ENCODE measurements around the gene ATRNL1.
"Not testable (repeated sequence)": the region's sequence is repeated elsewhere in the genome, so short reads cannot be mapped to it uniquely, and the experiment has no call there.

ATRNL1 gene

GRCh38 chr10:115091161-115091560 is 2.0 kb upstream of the ATRNL1 start:
- no peak overlapping the region for H3K27ac ChIP-seq
- DNase-seq (ENCODE audit: low read depth, low spot score): no peak

GRCh38 chr10:115092258-115092554 is 959 bp upstream of the ATRNL1 start:
- no peak for DNase-seq (ENCODE audit: low read depth, low spot score)
- H3K27ac ChIP-seq: no peak overlapping the region

GRCh38 chr10:115092555-115093285 is 445 bp upstream of the ATRNL1 start:
- no peak for DNase-seq (ENCODE audit: low read depth, low spot score)

GRCh38 chr10:115093776-115094408 is 727 bp downstream of the ATRNL1 start:
- H3K27ac ChIP-seq: no peak overlapping the region
- no peak for DNase-seq (ENCODE audit: low read depth, low spot score)

More at GRCh38 chr10:115092555-115093285, 445 bp upstream of the ATRNL1 start:
- no peak overlapping the region for H3K27ac ChIP-seq

- no peak for DNase-seq (ENCODE audit: low read depth, low spot score)
- no peak overlapping the region for H3K27ac ChIP-seq
These were observed 1.4 kb downstream of the ATRNL1 start for GRCh38 chr10:115094416-115095140.

GRCh38 chr10:115095758-115096157 is 2.6 kb downstream of the ATRNL1 start:
- DNase-seq (ENCODE audit: low read depth, low spot score): no peak
- H3K27ac ChIP-seq: no peak overlapping the region

GRCh38 chr10:115103700-115104099 is 10.5 kb downstream of the ATRNL1 start:
- H3K27ac ChIP-seq: no peak overlapping the region
- no peak for DNase-seq (ENCODE audit: low read depth, low spot score)

- not testable (repeated sequence) for H3K27ac ChIP-seq; DNase-seq (ENCODE audit: low read depth, low spot score)
These were observed 12.2 kb downstream of the ATRNL1 start for GRCh38 chr10:115105411-115105810.

- H3K27ac ChIP-seq: no peak overlapping the region
- DNase-seq (ENCODE audit: low read depth, low spot score): no peak
These were observed 14.7 kb downstream of the ATRNL1 start for GRCh38 chr10:115107830-115108229.

- no peak overlapping the region for H3K27ac ChIP-seq
- DNase-seq (ENCODE audit: low read depth, low spot score): no peak
These were observed 24.1 kb downstream of the ATRNL1 start for GRCh38 chr10:115117301-115117700.

- no peak overlapping the region for H3K27ac ChIP-seq
- no peak for DNase-seq (ENCODE audit: low read depth, low spot score)
These were observed 25.2 kb downstream of the ATRNL1 start for GRCh38 chr10:115118346-115118745.

GRCh38 chr10:115125505-115125904 is 32.3 kb downstream of the ATRNL1 start:
- no peak for DNase-seq (ENCODE audit: low read depth, low spot score)
- no peak overlapping the region for H3K27ac ChIP-seq

- no peak for DNase-seq (ENCODE audit: low read depth, low spot score)
- H3K27ac ChIP-seq: no peak overlapping the region
These were observed 36.6 kb downstream of the ATRNL1 start for GRCh38 chr10:115129752-115130151.

GRCh38 chr10:115136616-115137015 is 43.5 kb downstream of the ATRNL1 start:
- no peak overlapping the region for H3K27ac ChIP-seq
- DNase-seq (ENCODE audit: low read depth, low spot score): no peak

GRCh38 chr10:115141254-115141653 is 48.1 kb downstream of the ATRNL1 start:
- H3K27ac ChIP-seq: no peak overlapping the region
- DNase-seq (ENCODE audit: low read depth, low spot score): no peak

- no peak for DNase-seq (ENCODE audit: low read depth, low spot score)
These were observed 64.2 kb downstream of the ATRNL1 start for GRCh38 chr10:115157357-115157756.

GRCh38 chr10:115163129-115163528 is 70.0 kb downstream of the ATRNL1 start:
- DNase-seq (ENCODE audit: low read depth, low spot score): no peak
- no peak overlapping the region for H3K27ac ChIP-seq

More at GRCh38 chr10:115157357-115157756, 64.2 kb downstream of the ATRNL1 start:
- no peak overlapping the region for H3K27ac ChIP-seq

GRCh38 chr10:115164220-115164619 is 71.1 kb downstream of the ATRNL1 start:
- H3K27ac ChIP-seq: no peak overlapping the region
- DNase-seq (ENCODE audit: low read depth, low spot score): no peak

- no peak for DNase-seq (ENCODE audit: low read depth, low spot score)
- H3K27ac ChIP-seq: no peak overlapping the region
These were observed 74.6 kb downstream of the ATRNL1 start for GRCh38 chr10:115167751-115168150.

GRCh38 chr10:115171392-115171960 is 78.3 kb downstream of the ATRNL1 start:
- no peak overlapping the region for H3K27ac ChIP-seq
- DNase-seq (ENCODE audit: low read depth, low spot score): no peak

- DNase-seq (ENCODE audit: low read depth, low spot score): no peak
- no peak overlapping the region for H3K27ac ChIP-seq
These were observed 80.8 kb downstream of the ATRNL1 start for GRCh38 chr10:115173915-115174443.
